ENCODE results near the gene OR5I1.
"Not testable (repeated sequence)": the region's sequence is repeated elsewhere in the genome, so short reads cannot be mapped to it uniquely, and the experiment has no call there.

Gene OR5I1

DNA sequence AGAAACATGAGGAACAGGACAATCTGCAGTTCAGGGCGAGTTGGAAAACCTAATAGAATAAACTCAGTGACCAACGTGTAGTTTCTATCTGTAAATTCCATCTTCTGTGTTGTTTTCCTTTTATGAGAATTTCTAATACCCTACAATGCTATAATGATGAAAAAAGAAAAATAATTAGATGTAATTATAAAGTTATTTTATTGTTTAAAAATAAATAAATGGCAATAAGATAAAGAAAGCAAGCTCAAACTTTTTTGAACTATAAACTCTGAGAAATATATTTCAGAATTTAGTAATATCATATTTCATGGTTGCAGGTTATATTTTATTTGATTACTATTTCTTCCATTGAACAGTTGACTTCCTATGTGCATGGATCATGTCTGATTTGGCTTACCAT, at the start of gene OR5I1:
Gene OR5I1, minus strand, starts transcription at position 101 of the 400 bp plus-strand sequence. Its CDS starts 0 bp downstream, at position 101.
- DNase-seq = no peak

GRCh38 chr11:55970935-55971334, 34.7 kb upstream of the OR5I1 start:
- no peak for DNase-seq

DNA sequence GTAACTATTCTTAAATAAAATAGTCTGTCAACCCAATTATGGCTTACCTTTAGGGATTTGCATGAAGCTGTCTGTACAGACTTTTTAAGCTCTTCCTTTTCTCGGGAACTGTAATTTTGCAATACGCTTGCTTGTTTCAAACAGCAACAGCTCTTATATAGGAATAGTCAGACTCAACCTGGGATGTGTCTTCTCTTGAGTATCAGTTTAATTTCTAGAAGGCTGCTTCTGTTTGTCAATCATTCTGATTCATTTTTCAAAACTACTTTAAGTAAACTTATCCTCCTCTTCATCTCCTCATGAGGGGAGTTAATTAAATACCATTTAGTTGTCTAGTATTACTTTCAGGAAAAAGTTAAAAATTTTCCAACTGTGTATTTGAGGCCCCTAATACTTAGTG, 33.6 kb upstream of the OR5I1 start, which contains the start of gene OR10AG1:
Gene OR10AG1, minus strand, starts transcription at position 101 of the 400 bp plus-strand sequence. Its CDS starts 38 bp downstream, at position 63.
- no peak for DNase-seq

DNA sequence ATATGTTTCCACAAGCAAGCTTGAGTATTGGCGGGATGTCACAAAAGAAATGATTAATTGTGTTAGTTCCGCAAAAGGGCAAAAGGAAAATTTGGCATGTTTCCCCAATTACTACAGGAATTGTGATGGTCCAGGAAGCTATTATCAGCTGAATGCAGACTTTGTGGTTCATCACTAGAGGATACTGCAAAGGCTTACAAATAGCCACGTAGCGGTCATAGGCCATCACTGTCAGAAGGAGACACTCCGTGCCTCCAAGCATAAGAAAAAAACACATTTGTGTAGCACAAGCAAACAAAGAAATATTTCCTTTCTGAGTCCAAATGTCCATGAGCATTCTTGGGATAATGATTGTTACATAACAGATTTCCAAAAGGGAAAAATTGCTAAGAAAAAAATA, 31.7 kb upstream of the OR5I1 start:
- no peak for DNase-seq

DNA sequence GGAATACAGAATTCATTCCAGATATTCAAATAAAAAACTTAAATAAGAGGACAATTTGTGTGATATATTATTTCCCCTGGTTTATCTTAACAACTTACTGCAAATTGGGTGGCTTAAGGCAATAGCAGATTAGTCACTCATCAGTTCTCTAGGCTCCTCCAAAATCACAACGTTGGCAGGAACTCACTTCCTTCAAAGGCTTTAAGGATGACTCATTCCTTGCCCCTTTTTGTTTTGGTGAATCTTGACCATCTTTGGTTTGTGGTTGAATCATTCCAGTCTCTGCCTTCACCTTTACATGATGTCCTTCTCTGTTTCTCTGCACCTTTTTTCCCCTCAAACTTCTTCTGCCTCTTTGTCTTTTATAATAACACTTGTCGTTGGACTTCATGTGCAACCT, 30.2 kb upstream of the OR5I1 start:
- no peak for DNase-seq

GRCh38 chr11:55956521-55956920, 20.3 kb upstream of the OR5I1 start:
- no peak for DNase-seq

DNA sequence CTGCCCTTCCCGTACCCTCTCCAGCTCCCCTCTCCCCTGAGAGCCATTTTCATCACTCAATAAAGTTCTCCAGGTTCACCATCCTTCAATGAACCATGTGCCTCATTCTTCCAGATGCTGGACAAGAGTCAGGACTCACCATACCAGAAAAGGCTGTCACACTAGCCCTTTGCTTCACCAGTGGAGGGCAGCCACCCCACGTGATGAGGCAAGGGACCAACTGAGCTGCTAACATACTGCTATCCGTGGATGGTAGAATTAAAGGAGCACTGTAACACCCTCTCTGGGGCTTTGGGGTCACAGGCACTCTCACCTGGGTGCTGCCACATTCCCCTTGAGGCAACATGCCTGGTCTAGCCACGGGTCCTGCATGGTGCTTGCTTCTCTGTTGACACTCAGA, 13.1 kb upstream of the OR5I1 start:
- DNase-seq = no peak

GRCh38 chr11:55942785-55943392, 6.7 kb upstream of the OR5I1 start:
- DNase-seq = no peak

GRCh38 chr11:55920537-55920936, 15.7 kb downstream of the OR5I1 start:
- no peak for DNase-seq

GRCh38 chr11:55914482-55914881, 21.7 kb downstream of the OR5I1 start, which contains the start of gene OR5W2:
TSS of gene OR5W2 (minus strand) at chr11:55914582. CDS start at chr11:55914582, 0 bp downstream.
- no peak for DNase-seq

- DNase-seq = no peak
These were observed 33.9 kb downstream of the OR5I1 start for GRCh38 chr11:55902308-55902707.

DNA sequence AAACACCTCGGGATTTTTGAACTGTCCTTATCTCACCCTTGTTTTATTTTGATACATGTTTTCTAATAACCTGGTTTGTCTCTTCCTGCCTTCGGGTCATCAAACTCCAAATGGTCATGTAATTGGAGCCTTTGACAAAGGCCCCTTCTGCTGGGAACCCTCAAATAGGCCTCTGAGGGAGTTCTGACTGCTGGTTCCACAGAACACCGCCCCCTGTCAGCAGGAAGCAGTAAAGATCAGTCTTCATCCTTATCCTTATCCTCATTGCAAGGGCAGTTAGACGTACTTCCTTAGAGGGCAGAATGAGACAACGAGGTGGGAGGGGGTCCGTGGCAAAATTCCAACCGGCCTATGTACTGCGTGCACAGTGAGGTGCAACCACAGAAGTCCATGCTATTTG, 41.0 kb downstream of the OR5I1 start:
- no peak for DNase-seq

DNA sequence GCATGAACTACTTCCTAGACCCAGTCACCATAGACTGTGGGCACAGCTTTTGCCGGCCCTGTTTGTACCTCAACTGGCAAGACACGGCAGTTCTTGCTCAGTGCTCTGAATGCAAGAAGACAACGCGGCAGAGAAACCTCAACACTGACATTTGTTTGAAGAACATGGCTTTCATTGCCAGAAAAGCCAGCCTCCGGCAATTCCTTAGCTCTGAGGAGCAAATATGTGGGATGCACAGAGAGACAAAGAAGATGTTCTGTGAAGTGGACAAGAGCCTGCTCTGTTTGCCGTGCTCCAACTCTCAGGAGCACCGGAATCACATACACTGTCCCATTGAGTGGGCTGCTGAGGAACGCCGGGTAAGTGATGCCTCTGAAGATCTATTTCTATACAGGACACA, 50.7 kb downstream of the OR5I1 start:
- DNase-seq = not testable (repeated sequence)

All from GOT3 (cell line).